Hepatocyte (in vitro differentiated cells): ENCODE measurements around the gene PDXP.

Experiments used
- CTCF ChIP-seq: fragments of 200-600 bp; sonication (generic); IDR thresholded peaks from 2 replicates; pipeline ENCODE4 v1.5.1; 2016; ENCODE audit warnings: antibody characterized with exemption, mild to moderate bottlenecking; ENCODE audit not compliant: poor library complexity
- EZH2 ChIP-seq: fragments of 200-600 bp; sonication (generic); IDR thresholded peaks from 2 replicates; pipeline ENCODE4 v1.6.1; 2016; ENCODE audit warnings: antibody characterized with exemption, mild to moderate bottlenecking, borderline replicate concordance
- EZH2phosphoT487 ChIP-seq: fragments of 200-600 bp; sonication (generic); IDR thresholded peaks from one replicate; pipeline ENCODE4 v1.6.1; 2018; ENCODE audit warnings: antibody characterized with exemption, mild to moderate bottlenecking, low read depth, moderate library complexity; ENCODE audit not compliant: unreplicated experiment, severe bottlenecking

- TF ChIP-seq CTCF (no peak), EZH2 (no peak), EZH2phosphoT487 (no peak)
Observed at GRCh38 chr22:37690407-37690806, 31.9 kb downstream of the PDXP start.
